H1 (cell line): Measurements from ENCODE around the gene ZNF227. TPM values are rescaled to one million over a fixed set of nuclear protein-coding genes. Genes with fewer than 3 reads are reported as not detected.

Experiments used
- BACH1 ChIP-seq: IDR thresholded peaks from 2 replicates; pipeline ENCODE4 v1.6.1; 2012; ENCODE audit warnings: low read length, improper control_type of control experiment
- CBX8 ChIP-seq: fragments of 300-800, 300-1000 bp; sonication (generic); IDR thresholded peaks from 2 replicates; pipeline ENCODE4 v1.7.1; 2016; ENCODE audit warnings: low read depth, low read length, borderline replicate concordance
- CHD7 ChIP-seq: fragments of 300-600 bp; sonication (generic); IDR thresholded peaks from 2 replicates; pipeline ENCODE4 v1.7.1; 2012; ENCODE audit warnings: low read length, moderate library complexity, mild to moderate bottlenecking, inconsistent platforms; ENCODE audit not compliant: insufficient replicate concordance
- GTF2F1 ChIP-seq: IDR thresholded peaks from 2 replicates; pipeline ENCODE4 v1.6.1; 2012; ENCODE audit warnings: low read depth, low read length, improper control_type of control experiment, borderline replicate concordance
- JUND ChIP-seq: IDR thresholded peaks from 2 replicates; pipeline ENCODE4 v1.6.1; 2011; ENCODE audit warnings: mild to moderate bottlenecking, improper control_type of control experiment, low read length
- KDM5A ChIP-seq: fragments of 200-600 bp; IDR thresholded peaks from 2 replicates; pipeline ENCODE4 v1.7.1; 2012; ENCODE audit warnings: mild to moderate bottlenecking, low read length, inconsistent platforms, mixed read lengths
- NANOG ChIP-seq: IDR thresholded peaks from 2 replicates; pipeline ENCODE4 v1.6.1; 2011; ENCODE audit warnings: low read length, low read depth, mild to moderate bottlenecking, inconsistent platforms; ENCODE audit not compliant: insufficient read depth, poor library complexity, severe bottlenecking
- RXRA ChIP-seq: IDR thresholded peaks from 2 replicates; pipeline ENCODE4 v1.6.1; 2011; ENCODE audit warnings: low read depth, mild to moderate bottlenecking, low read length, moderate library complexity; ENCODE audit not compliant: insufficient read depth
- SP4 ChIP-seq: IDR thresholded peaks from 2 replicates; pipeline ENCODE4 v1.6.1; 2012; ENCODE audit warnings: low read length, inconsistent platforms
- SUZ12 ChIP-seq: fragments of 200-600 bp; sonication (generic); IDR thresholded peaks from 2 replicates; pipeline ENCODE4 v1.6.1; 2012; ENCODE audit warnings: mild to moderate bottlenecking, inconsistent platforms, low read length, moderate library complexity, mixed read lengths
- TCF12 ChIP-seq: IDR thresholded peaks from 2 replicates; pipeline ENCODE4 v1.6.1; 2011; ENCODE audit warnings: low read depth, mild to moderate bottlenecking, low read length
- TEAD4 ChIP-seq: IDR thresholded peaks from 2 replicates; pipeline ENCODE4 v1.6.1; 2012; ENCODE audit warnings: low read depth, low read length, inconsistent platforms, mixed read lengths
- ZNF274 ChIP-seq: IDR thresholded peaks from 2 replicates; pipeline ENCODE4 v1.7.0; 2012; ENCODE audit warnings: low read length, borderline replicate concordance; ENCODE audit errors: extremely low read depth
- polyA plus RNA-seq, 7 experiments: library from polyadenylated mRNA; depleted of rRNA in 3 of 7; stranded (reverse) in 5 of 7; unstranded in 2 of 7; fragments of >200 nt in 5 of 7; fragments of 200-250 nt in 2 of 7; gene quantifications; 1 replicate in 5 of 7; 2 replicates in 1 of 7; 4 replicates in 1 of 7; pipeline versions ENCODE4 v1.2.1 to v1.2.3, GENCODE V29; 2011 to 2013; ENCODE audit warnings: missing spikeins in 2 of 7, mixed read lengths in 2 of 7
- total RNA-seq: library from RNA; stranded (reverse); fragmentation: NEBNext Ultra II Directional; extraction: Animal tissue kit (Norgen Biotek cat#: 25700); gene quantifications from 2 replicates; pipeline ENCODE4 v1.2.1, GENCODE V29; 2021

Gene ZNF227
- total and polyA plus RNA-seq, 2 of the 8 experiments (the other 6 are each of a cell fraction or from before 2014, with no cell fraction given): 4.9 to 23.9 TPM

- no peak for TF ChIP-seq CHD7
- no peak for TF ChIP-seq BACH1
- no peak for TF ChIP-seq CBX8
- no peak for TF ChIP-seq SP4
- no peak for TF ChIP-seq TCF12
- TF ChIP-seq NANOG: no peak
- TF ChIP-seq SUZ12: no peak
- no peak for TF ChIP-seq KDM5A
- TF ChIP-seq ZNF274: no peak
- no peak for TF ChIP-seq RXRA
- no peak for TF ChIP-seq GTF2F1
- TF ChIP-seq TEAD4: no peak
- no peak for TF ChIP-seq JUND
Observed at GRCh38 chr19:44284968-44285367, 72.6 kb downstream of the ZNF227 start (continued).
